HCT116 (cell line): ENCODE measurements around the gene DPF1. TPM values are rescaled to one million over a fixed set of nuclear protein-coding genes. Genes with fewer than 3 reads are reported as not detected.

Experiments
- ATAC-seq: fragments of 200-7000 bp; cut with Tn5 transposase; 2 replicates; pipeline ENCODE4 v1.9.1; 2020; ENCODE audit warnings: mild to moderate bottlenecking, moderate library complexity
- BruUV-seq: library from RNA; stranded (reverse); fragments of 400-500 nt; replicated peaks from 2 replicates; lab custom pipeline; 2021; lab: Mats Ljungman, UMichigan
- CTCF ChIA-PET: fragments of 300-600 bp; sonication (Branson Sonifier 250); formaldehyde crosslinking; loops from one replicate; lab custom pipeline; 2021; ENCODE audit warnings: antibody characterized with exemption; lab: Charles Lee
- POLR2A ChIA-PET: fragments of 300-600, 350-600 bp; sonication (Branson Sonifier 250); formaldehyde crosslinking; loops from one replicate; lab custom pipeline; 2021; ENCODE audit warnings: antibody characterized with exemption; lab: Charles Lee
- RAD21 ChIA-PET, 2 experiments: fragments of 300-600 bp; sonication (Branson Sonifier 250); formaldehyde crosslinking; loops; one replicate each; lab custom pipeline; 2023; ENCODE audit warnings: low total read pairs in 2 of 2; ENCODE audit not compliant: uncharacterized antibody in 2 of 2, unreplicated experiment in 2 of 2, low non-redundant PET in 1 of 2; lab: Charles Lee
- DNase-seq: peaks from one replicate; pipeline ENCODE4 v3.0.0-alpha.2; 2010; ENCODE audit warnings: low read depth, low spot score
- H2AFZ ChIP-seq: fragments of 200-600 bp; shearing (Covaris generic), sonication (generic); 2 replicates; pipeline ENCODE4 v1.6.1; 2017; ENCODE audit warnings: low read depth, mixed run types, mixed read lengths, antibody characterized with exemption, low read length; ENCODE audit not compliant: poor library complexity, severe bottlenecking
- H3K27ac ChIP-seq: 2 replicates; pipeline ENCODE4 v1.5.1; 2012; ENCODE audit warnings: low read depth, low read length
- H3K27me3 ChIP-seq: fragments of 200-600 bp; sonication (generic); 2 replicates; pipeline ENCODE4 v1.6.1; 2016; ENCODE audit warnings: mixed run types, low read length, mixed read lengths; ENCODE audit not compliant: insufficient read depth
- H3K36me3 ChIP-seq, 2 experiments: fragments of 200-500 bp in 1 of 2; fragments of 200-600 bp in 1 of 2; sonication (Bioruptor generic) in 1 of 2; sonication (generic) in 1 of 2; 2 replicates each; pipeline versions ENCODE4 v1.5.1 to v1.6.1; 2014 to 2016; ENCODE audit warnings: low read length in 2 of 2, inconsistent platforms in 1 of 2, mixed read lengths in 1 of 2, mixed run types in 1 of 2; ENCODE audit not compliant: insufficient read depth in 2 of 2, control insufficient read depth in 1 of 2
- H3K4me1 ChIP-seq, 2 experiments: fragments of 200-600 bp in 1 of 2; sonication (generic) in 1 of 2; 2 replicates each; pipeline versions ENCODE4 v1.5.1 to v1.6.1; 2012 to 2017; ENCODE audit warnings: low read length in 2 of 2, inconsistent platforms in 1 of 2, mild to moderate bottlenecking in 1 of 2, mixed read lengths in 1 of 2, mixed run types in 1 of 2, moderate library complexity in 1 of 2; ENCODE audit not compliant: insufficient read depth in 2 of 2, control insufficient read depth in 1 of 2
- H3K4me2 ChIP-seq: fragments of 200-600 bp; sonication (generic); 2 replicates; pipeline ENCODE4 v1.6.1; 2017; ENCODE audit warnings: mixed run types, low read length, mixed read lengths
- H3K4me3 ChIP-seq, 2 experiments: fragments of 200-600 bp in 1 of 2; sonication (generic) in 1 of 2; replicated peaks in 1 of 2; 2 replicates each; pipeline ENCODE4 v1.5.1; 2011 to 2016; ENCODE audit warnings: low read length in 2 of 2, control low read depth in 1 of 2, low read depth in 1 of 2, mild to moderate bottlenecking in 1 of 2, mixed read lengths in 1 of 2, mixed run types in 1 of 2
- H3K79me2 ChIP-seq: fragments of 200-600 bp; sonication (generic); 2 replicates; pipeline ENCODE4 v1.6.1; 2017; ENCODE audit warnings: mild to moderate bottlenecking, mixed run types, low read length, moderate library complexity, mixed read lengths; ENCODE audit not compliant: insufficient read depth
- H3K9ac ChIP-seq: fragments of 200-600 bp; sonication (generic); 2 replicates; pipeline ENCODE4 v1.6.1; 2016; ENCODE audit warnings: low read length, mixed read lengths
- H3K9me2 ChIP-seq: fragments of 200-600 bp; sonication (generic), shearing (Covaris generic); 2 replicates; pipeline ENCODE4 v1.6.1; 2017; ENCODE audit warnings: mixed run types, mild to moderate bottlenecking, moderate library complexity; ENCODE audit not compliant: insufficient read depth
- H3K9me3 ChIP-seq, 2 experiments: fragments of 200-500 bp in 1 of 2; fragments of 200-600 bp in 1 of 2; sonication (Bioruptor generic) in 1 of 2; sonication (generic) in 1 of 2; 2 replicates each; pipeline ENCODE4 v1.6.1; 2014 to 2017; ENCODE audit warnings: low read length in 2 of 2, mixed read lengths in 2 of 2, inconsistent platforms in 1 of 2, low read depth in 1 of 2, mild to moderate bottlenecking in 1 of 2, mixed run types in 1 of 2, moderate library complexity in 1 of 2; ENCODE audit not compliant: control insufficient read depth in 1 of 2, insufficient read depth in 1 of 2
- H4K20me1 ChIP-seq: fragments of 200-600 bp; sonication (generic), shearing (Covaris generic); 2 replicates; pipeline ENCODE4 v1.6.1; 2017; ENCODE audit warnings: mixed run types, mild to moderate bottlenecking, moderate library complexity; ENCODE audit not compliant: insufficient read depth
- CBX3 ChIP-seq: IDR thresholded peaks from 2 replicates; pipeline ENCODE4 v1.6.1; 2012; ENCODE audit warnings: low read depth
- POLR2A ChIP-seq: IDR thresholded peaks from 2 replicates; pipeline ENCODE4 v1.7.0; 2011; ENCODE audit warnings: borderline replicate concordance; ENCODE audit not compliant: insufficient read depth, insufficient read length; ENCODE audit errors: extremely low read depth
- SP1 ChIP-seq: IDR thresholded peaks from 2 replicates; pipeline ENCODE4 v1.6.1; 2012; ENCODE audit warnings: low read depth
- intact Hi-C: fragments of 100-400 bp; cut with micrococcal nuclease; formaldehyde crosslinking; loops from 2 replicates; pipeline ENCODE4 v1.10.0; 2022
- total RNA-seq: library from RNA; stranded (reverse); gene quantifications from one replicate; pipeline ENCODE4 v1.2.1, GENCODE V29; 2021; ENCODE audit not compliant: unreplicated experiment

The DPF1 gene
- total RNA-seq, 1 experiment from 2014 or later: 9.7 TPM

- Histone ChIP-seq H3K4me3 (no peak overlapping the region), H3K4me1 (no peaks in the 10 kb centered on the region), H3K9me3 (peaks cover 8 to 12% of the 10 kb centered on the region in 2 experiments; a peak in 2 of 4 replicates), H4K20me1 (no peaks in the 10 kb centered on the region), H3K36me3 (peaks cover 3 to 16% of the 10 kb centered on the region in 2 experiments; a peak in 3 of 4 replicates), H3K4me2 (no peak overlapping the region), H3K79me2 (no peaks in the 10 kb centered on the region), H3K27ac (no peak overlapping the region), H3K27me3 (no peaks in the 10 kb centered on the region), H3K9ac (no peak overlapping the region), H2AFZ (no peak overlapping the region), H3K9me2 (no peaks in the 10 kb centered on the region)
- ChIA-PET CTCF (no interaction called here), POLR2A (no interaction called here), RAD21 (no interaction called here)
- no TSS peak for BruUV-seq
- intact Hi-C loops: no loop called here
- ATAC-seq (no peak), DNase-seq (no peak)
- no peak for TF ChIP-seq SP1
Measured at GRCh38 chr19:38163419-38164290, 60.4 kb downstream of the DPF1 start.

GRCh38 chr19:38162632-38163031 lies 61.4 kb downstream of the DPF1 start:
- H3K4me2 ChIP-seq: no peak overlapping the region
- no TSS peak for BruUV-seq
- H3K27me3 ChIP-seq: no peaks in the 10 kb centered on the region
- no peaks in the 10 kb centered on the region for H3K4me1 ChIP-seq
- no peak overlapping the region for H3K27ac ChIP-seq
- H3K9ac ChIP-seq: no peak overlapping the region
- CTCF ChIA-PET: no interaction called here
- H3K79me2 ChIP-seq: no peaks in the 10 kb centered on the region
- H4K20me1 ChIP-seq: no peaks in the 10 kb centered on the region
- intact Hi-C loops: no loop called here
- ATAC-seq (0 out of 2 replicates have a peak, but pooled peaks have one; percentile 47), DNase-seq (no peak)
- H2AFZ ChIP-seq: no peak overlapping the region
- H3K4me3 ChIP-seq: no peak overlapping the region
- H3K9me3 ChIP-seq: peaks cover 8 to 12% of the 10 kb centered on the region in 2 experiments; a peak in 2 of 4 replicates
- POLR2A ChIA-PET: no interaction called here
- RAD21 ChIA-PET: no interaction called here
- TF ChIP-seq POLR2A (no peak), CBX3 (0 out of 2 replicates have a peak, but pooled peaks have one; percentile 11)
- H3K9me2 ChIP-seq: no peaks in the 10 kb centered on the region
- H3K36me3 ChIP-seq: peaks cover 3 to 16% of the 10 kb centered on the region in 2 experiments; a peak in 3 of 4 replicates
